GM19397 (cell line): ENCODE measurements around the gene MEGF11.

Experiments
- ATAC-seq: cut with Tn5 transposase; IDR thresholded peaks from one replicate; pipeline ENCODE4 v1.9.1; 2021; ENCODE audit warnings: mild to moderate bottlenecking, moderate library complexity; ENCODE audit not compliant: unreplicated experiment

MEGF11 gene

DNA sequence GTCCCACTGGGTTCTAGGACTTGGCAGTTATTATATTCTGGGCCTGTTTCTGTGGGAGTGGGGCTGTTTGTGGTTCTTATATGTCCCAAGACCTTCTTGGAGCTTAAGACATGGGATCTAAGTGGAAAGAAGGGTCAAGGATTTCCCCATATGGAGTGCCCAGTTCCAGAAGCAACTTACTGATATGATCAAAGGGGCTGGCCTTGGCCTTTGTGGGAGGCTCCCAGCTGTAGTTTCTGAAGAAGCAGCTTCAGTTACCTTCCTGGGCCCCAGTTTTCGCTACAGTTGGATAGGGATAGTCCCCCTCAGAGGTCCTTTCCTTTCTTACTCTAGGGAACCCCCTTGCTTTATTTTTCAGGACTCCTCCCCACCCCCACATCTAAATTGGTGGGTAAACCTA lies 328.2 kb downstream of the MEGF11 start:
- no peak for ATAC-seq

DNA sequence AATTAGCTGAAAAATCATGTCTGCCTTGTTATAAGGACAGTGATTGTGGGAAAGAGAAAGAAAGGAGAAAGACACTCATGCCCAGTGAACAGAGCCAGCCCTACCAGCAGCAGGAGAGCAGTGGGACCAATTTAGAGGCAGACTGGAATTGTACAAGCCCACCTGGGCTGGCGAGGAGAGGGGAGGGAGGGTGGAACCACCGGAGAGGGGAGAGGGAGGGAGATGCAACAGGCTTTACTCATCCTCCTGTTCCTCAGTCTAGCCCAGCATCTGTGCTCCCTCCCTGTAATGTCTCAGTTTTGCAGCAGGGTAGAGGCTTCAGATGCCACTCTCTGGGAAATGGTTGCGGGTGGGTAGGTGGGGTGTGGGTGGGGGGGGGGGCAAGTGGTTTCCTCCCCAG lies 329.5 kb downstream of the MEGF11 start:
- no peak for ATAC-seq

DNA sequence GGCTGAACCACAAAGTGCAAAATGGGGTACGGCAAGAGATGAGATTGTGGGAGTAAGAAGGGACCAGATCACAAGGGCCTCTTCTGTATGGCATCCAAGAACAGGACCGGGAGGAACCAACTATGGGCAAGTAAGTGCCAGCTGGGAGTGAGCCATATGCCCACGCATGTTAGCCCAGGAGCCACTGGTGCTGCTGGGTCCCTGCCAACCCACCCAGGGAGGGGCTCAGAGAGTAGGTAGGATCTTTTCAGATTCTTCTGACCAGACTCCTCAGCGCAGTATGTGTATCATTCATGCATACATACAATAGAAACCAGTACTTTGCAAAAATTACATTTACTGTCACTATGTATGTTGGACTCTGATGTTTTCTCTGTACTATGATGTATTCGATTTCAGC lies 330.3 kb downstream of the MEGF11 start:
- no peak for ATAC-seq

DNA sequence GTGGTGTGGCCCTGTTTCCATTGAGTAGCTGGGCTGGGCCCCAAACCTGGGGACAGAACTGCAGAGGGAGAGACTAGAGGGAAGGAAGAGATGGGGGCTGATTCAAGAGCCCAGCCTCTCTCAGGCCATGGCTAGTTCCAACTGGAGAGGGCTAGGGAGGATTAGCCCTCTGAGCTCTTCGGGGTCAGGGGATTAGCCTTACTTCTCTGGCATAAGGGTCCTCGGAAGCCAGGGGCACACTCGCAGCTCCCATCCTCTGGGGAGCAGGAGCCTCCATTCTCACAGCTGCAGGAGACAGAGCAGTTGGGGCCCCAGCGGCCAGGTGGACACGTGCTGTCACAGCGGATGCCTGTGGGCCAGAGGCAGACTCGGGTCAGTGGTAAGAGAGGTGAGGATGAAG lies 330.9 kb downstream of the MEGF11 start:
- ATAC-seq = no peak

DNA sequence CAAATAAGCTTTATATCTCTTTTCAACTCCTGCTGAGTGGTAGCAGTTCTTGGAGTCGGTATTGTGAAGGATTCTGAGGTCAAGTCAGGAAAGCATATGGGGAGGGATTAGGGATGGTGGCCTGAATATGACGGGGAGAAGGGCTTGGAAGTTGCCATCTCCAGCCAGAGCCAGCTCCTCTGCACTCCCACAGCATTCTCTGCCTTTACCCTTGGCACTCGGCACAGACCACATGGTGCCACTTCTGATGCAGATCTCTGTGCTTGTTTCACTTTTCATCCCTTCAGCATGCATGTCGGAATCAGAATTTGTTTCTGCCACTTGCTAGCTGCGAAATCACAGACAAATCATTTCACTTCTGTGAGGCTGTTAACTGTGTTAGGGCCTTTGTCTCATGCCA lies 331.8 kb downstream of the MEGF11 start:
- no peak for ATAC-seq

DNA sequence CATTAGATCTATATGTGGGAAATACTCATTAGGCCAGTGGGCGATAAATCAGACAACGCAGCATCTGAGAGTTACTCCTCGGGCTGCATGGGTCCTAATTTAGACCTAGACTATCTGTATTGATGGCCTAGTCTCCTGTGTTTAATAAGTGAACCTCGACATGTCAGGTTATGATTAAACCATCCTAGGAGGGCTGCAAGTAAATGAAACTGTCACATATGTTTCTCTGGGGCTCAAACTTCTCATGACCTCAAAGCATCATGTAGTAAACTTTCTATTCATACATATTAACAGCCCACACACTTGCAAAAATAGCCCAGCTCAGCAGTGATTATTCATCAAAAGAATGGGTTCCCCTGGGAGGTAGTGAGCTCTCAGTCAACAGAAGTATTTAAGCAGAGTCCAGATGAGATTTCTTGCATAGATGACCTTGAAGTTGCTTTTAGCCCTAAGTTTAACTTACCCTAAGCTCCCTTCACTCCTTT lies 332.7 kb downstream of the MEGF11 start:
- no peak for ATAC-seq

DNA sequence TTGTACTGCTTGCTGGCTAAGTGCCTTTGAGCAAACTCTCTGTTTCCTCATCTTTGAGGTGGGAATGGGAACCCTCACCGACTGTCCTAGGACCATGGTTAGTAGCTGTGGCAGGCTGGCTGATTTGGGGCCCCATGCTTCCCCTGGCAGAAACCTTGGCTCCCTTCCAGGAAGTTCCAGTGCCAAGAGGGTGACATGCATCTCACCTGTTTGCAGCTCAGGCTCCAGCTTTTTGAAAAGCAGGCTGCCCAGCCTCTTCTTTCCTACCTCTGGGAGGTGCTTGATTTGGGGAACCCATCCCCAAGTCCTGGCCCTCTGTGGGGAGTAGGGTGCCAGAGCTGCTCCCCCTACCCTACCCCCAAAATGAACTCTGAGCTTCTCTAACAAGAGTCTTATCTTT lies 333.4 kb downstream of the MEGF11 start:
- ATAC-seq = no peak

DNA sequence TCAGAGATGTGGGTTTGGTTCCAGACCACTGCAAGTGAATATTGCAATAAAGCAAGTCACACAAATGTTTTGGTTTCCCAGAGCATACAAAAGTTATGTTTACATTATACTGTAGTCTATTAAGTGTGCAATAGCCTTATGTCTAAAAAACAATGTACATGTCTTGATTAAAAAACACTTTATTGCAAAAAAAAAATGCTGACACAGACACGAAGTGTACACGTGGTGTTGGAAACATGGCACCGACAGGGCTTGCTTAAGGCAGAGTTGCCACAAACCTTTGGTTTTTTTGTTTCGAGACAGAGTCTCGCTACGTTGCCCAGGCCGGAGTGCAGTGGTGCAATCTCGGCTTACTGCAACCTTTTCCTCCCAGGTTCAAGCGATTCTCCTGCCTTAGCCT lies 334.2 kb downstream of the MEGF11 start:
- ATAC-seq = no peak

DNA sequence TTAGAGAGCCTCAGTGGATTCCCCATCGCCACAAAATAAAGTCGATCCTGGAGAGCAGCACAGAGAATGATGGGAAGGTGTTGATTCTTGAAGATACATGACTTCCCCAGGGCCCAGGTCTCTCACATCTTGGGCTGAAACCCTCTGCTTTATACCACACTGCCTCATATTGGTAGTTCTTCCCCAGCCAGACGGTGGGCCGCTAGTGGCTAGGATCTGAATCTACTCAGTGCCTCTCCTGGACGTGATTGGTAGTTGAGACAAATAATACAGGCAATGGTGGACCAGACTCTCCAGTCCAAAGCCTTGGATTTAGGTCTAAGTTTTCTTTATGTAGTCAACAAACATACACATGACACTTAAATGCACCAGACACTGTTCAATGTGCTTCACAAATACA lies 334.6 kb downstream of the MEGF11 start:
- ATAC-seq = no peak

DNA sequence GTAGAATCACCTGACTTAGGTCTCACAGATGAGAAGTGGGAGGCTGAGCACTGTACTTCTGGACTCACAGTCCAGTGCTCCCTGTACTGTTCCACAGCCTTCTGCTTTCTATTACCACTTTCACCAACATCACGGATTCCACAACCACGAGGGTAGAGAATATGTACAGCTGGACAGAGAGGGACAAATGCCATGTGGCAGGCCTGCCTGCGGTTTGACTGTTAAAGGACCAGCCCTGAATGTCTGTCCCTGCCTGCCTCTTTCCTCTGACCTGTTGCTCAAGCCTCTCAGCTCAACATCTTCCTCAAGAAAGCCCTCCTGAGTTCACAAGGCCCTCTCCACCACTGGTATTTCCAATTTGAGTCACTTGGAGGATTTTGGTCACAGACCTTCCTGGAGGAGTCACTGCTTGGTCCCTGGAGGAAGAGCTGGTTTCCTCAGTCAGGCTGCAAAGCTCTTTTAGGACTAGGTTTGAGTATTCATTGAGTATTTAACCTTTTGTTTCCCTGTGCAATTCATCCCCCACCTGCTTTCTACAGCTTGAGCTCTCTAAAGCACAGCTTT lies 335.1 kb downstream of the MEGF11 start:
- ATAC-seq = no peak

DNA sequence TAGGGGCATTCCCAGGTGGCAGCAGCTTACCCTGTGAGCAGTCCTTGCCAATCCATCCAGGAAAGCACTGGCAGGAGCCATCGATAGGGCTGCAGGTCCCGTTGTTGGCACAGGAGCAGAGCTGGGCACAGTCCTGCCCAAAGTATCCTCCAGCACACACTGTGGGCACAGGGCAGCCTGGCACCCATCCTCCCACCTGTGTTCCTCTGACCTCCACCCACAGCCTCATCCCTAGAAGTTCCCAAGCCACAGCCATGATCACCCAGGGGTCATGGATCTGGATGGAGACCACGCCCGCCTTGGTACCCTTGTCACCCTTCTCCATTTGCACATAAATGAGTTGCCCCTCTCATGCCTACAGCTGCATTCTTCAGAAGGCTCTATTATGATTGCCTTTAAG lies 335.6 kb downstream of the MEGF11 start:
- no peak for ATAC-seq

DNA sequence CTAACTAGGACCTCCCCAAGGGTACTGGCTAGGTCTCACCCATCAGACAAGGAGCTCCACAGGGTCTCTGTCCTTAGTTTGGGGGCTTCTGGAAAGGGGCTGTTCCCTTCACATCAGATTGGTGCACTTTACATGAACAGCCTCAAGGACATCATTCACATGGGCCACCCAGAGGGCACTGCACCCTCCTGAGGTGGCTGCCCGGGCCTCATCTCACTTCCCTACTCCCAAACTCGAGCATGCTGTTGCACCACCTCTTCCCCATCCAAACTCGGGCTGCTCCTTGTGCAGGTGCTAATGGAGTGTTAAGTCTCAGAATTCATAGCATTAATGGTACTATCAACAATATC lies 336.2 kb downstream of the MEGF11 start:
- ATAC-seq = no peak

DNA sequence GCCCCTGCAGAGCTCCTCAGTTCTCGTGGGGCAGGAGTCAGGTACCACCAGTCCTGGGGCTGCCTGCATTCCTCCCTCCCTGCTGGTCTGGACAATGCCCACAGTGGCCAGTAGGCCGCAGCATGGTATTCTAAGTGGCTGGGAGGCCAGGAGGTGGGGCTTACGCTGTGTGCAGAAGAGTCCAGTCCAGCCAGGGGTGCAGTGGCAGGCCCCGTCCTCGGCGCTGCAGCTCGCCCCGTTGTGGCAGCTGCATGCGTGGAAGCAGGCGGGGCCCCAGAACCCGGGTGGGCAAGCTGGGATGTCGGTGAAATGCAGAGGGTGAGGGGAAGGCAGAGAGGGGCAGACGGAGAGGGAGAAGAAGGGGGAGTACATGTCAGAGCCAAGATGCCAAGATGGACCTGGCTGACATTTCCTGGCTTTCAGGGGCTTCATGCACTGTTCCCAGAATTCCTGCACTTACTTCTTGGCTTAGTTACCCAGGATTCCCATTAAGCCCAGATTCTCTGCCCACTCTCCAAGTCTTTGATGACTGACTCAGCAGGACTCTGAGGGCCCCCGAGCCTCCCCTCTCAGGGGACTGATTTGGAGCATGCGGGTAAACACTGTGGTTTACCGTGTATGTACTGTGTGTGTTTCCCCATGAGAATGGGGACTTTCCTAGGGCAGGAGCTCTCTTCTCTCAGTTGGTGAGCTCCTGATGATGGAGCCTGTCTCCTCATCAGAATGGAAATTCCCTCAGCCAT lies 336.7 kb downstream of the MEGF11 start:
- ATAC-seq = peak; percentile 37

DNA sequence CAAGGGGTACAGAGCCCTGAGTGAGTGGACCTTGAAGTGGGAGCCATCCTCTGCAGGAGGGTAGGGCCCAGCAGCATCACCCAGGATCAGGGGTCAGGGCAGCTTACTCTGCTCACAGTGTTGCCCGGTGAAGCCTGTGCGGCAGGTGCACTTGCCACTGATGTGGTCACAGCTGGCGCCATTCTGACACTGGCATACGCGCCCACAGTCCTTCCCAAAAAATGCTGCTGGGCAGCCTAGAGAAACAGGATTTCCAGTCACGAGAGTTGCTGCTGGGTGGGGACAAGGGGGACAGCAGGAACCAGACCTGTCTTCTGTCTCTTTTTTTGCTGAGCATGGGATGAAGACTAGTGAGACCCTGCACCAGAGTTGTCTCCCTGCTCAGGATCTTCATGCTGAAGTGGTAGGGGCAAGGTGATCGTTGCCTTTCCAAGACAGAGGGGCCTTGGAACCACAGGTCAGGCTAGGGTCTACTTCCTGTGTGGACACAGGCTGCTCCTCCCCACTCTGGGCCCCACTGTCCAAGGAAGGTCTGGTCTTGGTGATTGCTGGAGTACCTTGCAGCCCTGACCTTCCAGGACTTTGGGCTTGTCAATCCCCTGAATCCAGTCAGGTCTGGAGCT lies 337.4 kb downstream of the MEGF11 start:
- ATAC-seq = no peak

DNA sequence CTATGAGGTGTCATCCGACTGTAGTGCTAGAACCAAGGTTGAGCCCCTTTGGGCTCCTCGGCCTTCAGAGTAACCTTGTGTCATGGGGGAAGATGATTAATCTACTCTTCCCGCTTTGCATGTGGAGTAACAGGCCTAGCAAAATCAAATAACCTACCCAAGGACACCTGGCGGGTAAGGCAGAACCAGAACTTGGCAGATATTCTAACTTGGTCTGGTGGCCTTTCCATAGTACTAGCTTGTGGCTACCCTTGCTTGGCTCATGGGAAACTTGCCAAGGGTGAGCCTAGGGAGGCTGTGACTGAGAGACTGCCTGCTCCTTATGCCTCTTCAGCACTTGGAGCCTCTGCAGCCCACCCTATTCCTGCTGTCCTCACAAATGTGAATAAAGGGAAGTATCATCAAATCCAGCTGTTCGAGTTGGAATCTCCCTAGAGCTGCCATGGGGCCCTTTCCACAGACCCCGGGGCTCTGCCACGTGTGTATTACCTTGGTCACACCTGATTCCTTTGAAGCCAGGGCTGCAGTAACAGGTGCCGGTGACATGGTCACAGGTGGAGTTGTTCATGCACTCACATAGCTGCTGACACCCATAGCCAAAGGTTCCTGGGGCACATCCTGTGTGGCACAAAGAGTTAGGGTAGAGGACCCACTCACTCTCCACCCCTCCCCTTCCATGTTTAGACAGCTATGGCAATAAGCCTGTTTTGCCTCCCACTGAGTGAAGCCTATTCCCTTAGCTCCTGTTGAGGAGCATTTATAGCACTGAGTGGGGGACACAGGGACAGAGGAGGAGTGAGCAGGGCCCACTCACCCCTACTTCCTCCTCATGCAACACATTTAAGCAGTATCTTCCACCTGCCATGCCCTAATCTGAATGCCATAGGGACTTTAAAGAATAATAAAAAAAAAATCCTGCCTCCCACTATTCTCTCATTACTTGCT lies 338.3 kb downstream of the MEGF11 start:
- ATAC-seq = no peak

DNA sequence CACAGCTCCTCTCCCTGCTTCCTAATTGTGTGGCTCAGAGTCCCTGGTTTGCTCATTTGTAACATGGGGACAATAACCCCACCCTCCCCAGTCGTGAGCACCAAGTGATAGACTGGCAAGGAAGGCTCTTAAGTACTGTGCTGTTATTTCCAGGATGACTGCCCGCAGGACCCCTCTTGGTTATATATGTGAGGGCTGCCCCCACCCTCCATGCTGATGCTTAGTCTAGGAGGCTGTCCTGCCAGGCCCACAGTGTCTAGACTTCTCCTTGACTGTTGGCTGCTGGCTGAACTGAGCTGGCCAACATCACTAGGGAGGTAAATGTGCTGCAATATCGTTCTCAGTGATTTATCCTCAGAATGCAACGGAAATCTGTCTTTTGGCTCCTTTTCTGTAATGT lies 339.2 kb downstream of the MEGF11 start:
- no peak for ATAC-seq

DNA sequence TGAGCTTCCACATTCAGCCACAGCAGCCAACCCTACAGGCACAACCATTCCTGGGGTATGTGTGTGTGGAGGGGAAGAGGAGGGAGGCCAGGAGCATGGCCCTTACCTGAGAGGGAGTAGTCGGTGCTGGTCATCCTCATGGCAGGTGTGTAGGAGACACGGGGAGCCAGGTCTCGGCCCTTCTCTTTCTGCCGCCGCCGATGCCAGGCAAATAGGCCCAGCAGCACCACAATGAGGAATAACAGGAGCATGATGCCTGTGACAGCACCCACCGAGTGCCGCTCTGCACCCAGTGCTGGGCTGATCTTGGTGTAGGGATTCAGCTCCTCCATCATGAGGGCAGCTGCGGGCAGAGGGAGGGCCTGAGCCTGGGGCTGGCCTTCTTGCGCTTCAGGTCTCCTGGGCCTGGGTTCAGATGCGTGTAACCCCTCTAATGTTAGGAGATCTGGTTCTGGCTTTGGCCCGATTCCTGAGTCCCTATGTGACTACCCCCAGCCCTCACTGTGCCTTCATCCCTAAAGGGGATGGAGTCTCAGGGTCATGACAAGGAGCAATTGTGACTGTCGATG lies 339.8 kb downstream of the MEGF11 start:
- ATAC-seq = no peak

DNA sequence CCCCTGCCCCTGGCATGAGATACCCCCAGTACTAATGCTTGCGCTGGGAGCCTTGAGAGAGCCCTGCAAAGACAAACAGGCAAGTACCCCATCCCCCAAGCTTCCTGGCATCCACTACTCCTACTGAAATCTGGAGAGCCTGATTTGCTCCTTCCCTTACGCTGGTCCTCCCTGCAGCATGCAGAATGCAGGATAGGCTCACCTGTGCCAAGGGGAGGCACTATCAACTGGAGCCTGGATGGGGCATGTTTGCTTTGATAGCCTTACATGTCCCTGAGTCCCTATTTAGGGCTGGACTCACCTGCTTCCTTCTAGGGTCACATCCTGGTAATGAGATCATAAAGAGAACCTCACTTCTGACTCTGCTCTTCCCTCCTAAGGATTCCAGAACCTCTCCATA lies 341.3 kb downstream of the MEGF11 start:
- ATAC-seq = no peak

DNA sequence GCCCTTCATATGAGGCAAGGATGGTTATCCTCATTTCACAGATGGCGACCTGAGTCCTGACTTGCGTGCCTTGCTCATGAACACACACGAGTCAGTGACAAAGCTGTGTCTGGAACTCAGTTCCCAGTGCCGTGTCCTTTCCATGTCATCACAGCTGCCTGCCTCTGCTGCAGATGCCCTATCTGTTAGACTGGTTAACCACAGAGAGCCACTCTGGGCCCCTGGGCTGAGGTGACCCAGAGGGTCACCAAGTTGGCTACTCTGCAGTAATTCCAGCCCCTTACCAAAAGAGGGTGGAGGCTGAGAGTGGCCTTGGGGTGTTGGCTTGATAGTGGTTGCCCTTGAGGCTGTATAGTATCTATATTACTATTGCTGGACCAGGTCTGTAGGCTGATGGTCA lies 343.2 kb downstream of the MEGF11 start:
- ATAC-seq = no peak

DNA sequence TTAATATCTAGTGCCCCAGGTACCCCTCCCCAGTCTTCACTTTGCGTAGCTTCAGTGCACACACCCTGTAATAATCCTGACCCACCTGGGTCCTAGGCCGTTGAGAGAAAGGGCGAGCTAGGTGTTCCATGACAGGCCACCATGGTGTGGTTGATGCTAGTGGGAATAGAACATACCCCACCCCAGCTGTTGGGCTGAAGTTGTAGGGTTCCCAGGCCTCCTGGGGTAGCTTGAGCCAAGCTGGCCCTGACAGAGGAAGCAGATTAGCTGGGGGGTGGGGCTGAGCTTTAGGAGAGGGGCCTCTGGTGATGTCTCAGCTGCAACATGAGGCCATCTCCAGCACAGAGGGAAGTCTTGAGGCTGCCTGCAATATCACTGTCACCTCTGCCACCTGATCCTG lies 343.7 kb downstream of the MEGF11 start:
- no peak for ATAC-seq

DNA sequence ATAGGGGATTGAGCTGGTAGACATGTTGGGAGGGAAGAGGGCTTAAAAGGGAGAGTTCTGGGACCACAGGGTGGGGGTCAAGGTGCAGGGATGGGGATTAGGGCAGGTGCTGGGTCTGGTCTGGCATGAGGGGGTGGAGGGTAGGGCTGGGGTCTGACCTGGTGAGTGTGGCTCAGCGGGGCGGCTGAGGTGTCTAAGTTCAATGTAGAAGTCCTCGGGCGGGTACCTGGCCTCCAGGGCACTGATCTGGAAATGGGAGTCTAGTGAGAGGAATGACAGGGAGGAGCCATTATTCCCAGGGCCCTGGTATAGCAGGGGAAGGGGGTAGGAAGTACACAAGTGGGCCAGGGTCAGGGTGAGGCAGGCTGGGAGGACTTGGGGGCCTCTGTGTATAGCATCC lies 344.7 kb downstream of the MEGF11 start:
- no peak for ATAC-seq
